Activated CD4-positive, alpha-beta T cell treated with anti-CD3 and anti-CD28 coated beads, Interleukin-2, amount 50 U/mL, for 16 hours (primary cell): ENCODE results near the gene IL23A.
"Not testable (repeated sequence)": the region's sequence is repeated elsewhere in the genome, so short reads cannot be mapped to it uniquely, and the experiment has no call there.

Experiments used
- DNase-seq: peaks from one replicate; pipeline ENCODE4 v3.0.0-alpha.2; 2020

IL23A gene

GRCh38 chr12:56338308-56339157, at the start of gene IL23A:
Gene IL23A (plus strand): TSS chr12:56338884. CDS start chr12:56339045, 161 bp downstream.
- peak; percentile 88 for DNase-seq

- DNase-seq: no peak
Measured at GRCh38 chr12:56293795-56294194, 44.9 kb upstream of the IL23A start.

GRCh38 chr12:56296295-56296694, 42.4 kb upstream of the IL23A start:
- no peak for DNase-seq

DNA sequence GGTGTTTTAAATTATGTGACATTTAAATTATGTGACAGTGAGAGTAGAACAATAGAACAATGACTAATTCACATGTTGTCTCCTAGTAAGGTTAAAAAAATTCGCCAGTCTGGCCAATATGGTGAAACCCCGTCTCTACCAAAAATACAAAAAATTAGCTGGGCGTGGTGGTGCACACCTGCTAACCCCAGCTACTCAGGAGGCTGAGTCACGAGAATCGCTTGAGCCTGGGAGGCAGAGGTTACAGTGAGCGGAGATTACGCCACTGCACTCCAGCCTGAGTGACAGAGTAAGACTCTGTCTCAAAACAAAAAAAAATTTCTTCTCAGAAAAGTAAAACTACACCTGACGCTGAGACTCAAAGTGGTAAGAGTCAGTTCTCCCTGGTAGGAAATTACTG, 41.3 kb upstream of the IL23A start:
- no peak for DNase-seq

DNA sequence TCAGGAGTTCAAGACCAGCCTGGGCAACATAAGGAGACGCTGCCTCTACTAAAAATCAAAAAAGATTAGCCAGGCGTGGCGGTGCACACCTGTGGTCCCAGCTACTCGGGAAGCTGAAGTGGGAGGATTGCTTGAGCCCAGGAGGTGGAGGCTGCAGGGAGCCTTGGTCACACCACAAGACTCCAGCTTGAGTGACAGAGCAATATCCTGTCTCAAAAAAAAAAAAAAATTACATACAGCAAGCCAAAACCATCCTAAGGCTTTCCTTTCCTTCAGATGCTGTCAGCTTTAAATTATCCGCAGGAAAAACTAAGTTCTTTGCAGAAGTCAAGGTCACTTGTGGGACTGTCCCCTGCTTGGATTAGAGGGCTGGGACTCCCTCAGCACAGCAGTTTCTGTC, 39.9 kb upstream of the IL23A start:
- DNase-seq: no peak

DNA sequence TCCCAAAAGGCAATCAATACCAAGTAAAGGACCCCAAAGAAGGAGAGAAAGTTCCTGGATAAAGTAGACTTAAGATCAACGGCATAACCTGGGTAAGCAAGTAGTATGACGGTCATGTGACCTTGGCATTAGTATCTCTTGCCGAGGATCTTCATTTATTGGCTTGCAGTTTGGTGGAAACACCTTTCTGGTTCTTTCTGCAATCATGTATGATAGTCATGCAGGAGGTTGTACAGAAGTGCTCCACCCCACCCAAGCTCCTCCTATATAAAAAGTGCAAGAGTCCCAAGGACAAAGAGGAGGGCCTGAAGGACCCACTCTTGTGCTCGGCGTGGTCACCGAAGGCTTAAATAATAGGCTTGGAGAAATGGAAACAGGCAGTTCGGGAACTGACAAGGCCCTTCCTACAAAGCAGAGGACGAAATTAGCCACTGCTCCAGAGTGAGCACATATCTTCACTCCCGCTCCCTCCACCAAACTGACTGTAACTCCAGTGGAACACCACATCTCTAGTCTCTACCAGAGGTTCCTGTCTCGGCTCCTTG, 39.3 kb upstream of the IL23A start:
- peak; percentile 54 for DNase-seq

GRCh38 chr12:56299853-56300643, 38.6 kb upstream of the IL23A start, which contains the start of gene CS:
Gene CS (minus strand): TSS chr12:56300330. CDS start chr12:56300201, 129 bp downstream.
- peak; percentile 99 for DNase-seq

GRCh38 chr12:56300644-56301464, 37.8 kb upstream of the IL23A start:
- no peak for DNase-seq

DNA sequence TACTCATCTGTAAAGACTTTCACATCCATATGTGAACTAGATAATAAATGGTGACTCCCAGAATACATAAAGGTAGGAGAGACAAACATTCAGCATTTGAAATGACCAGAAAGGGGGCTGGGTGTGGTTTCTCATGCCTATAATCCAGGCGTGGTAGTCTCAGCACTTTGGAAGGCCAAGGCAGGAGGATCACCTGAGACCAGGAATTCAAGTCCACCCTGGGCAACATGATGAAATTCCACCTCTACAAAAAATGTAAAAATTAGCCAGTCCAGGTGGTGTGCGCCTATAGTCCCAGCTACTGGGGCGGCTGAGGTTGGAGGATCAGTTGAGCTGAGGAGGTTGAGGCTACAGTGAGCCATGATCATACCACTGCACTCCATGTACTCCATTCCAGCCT, 34.4 kb upstream of the IL23A start:
- no peak for DNase-seq

DNA sequence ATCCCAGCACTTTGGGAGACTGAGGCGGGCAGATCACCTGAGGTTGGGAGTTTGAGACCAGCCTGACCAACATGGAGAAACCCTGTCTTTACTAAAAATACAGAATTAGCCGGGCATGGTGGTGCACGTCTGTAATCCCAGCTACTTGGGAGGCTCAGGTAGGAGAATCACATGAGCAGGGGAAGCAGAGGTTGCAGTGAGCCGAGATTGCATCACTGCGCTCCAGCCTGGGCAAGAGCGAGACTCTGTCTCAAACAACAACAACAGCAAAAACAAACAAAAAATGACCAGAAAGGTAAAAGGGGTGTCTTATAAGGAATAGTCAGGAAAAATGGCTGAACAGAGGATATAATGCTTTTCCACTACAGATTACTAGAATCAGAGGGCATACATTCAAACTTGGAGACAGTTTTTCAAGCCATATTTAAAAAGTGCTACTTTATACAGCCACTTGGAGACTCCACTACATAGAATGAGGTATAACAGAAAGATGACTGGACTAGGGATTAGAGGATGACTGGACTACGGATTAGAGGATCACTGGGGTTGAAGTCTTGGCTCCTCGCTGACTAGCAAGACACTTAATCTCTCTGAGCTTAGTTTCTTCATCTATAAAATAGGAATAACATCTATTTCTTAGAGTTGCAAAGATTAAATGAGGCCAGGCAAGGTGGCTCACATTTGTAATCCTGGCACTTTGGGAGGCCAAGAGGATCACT, 33.7 kb upstream of the IL23A start:
- no peak for DNase-seq

GRCh38 chr12:56307221-56307965, 31.3 kb upstream of the IL23A start:
- no peak for DNase-seq

- DNase-seq: no peak
Measured at GRCh38 chr12:56308714-56309113, 30.0 kb upstream of the IL23A start.

- DNase-seq: no peak
Measured at GRCh38 chr12:56311003-56311402, 27.7 kb upstream of the IL23A start.

DNA sequence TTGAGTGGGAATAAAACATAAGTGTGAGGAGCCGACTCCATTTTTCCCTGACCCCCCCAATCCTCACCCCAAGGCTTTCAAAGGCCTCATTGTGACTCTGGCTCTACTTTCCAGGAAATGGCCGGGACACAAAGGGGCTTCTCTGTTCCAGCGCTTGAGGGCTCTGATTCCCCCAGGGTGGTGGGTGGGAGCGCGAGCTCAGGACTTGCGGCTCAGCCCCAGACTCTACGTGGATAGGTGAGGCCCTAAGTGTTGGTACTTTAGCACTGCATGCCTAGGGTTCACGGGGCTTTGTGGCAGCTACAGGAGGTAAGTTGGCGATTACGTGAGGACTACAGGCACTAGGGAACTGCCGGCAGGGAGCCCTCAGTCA, 23.4 kb upstream of the IL23A start:
- no peak for DNase-seq

- DNase-seq: peak; percentile 98
Measured at GRCh38 chr12:56315622-56316473, 22.8 kb upstream of the IL23A start, which contains the start of gene CNPY2. Gene CNPY2 (minus strand): TSS chr12:56315988. CDS start chr12:56315217, 771 bp downstream.

DNA sequence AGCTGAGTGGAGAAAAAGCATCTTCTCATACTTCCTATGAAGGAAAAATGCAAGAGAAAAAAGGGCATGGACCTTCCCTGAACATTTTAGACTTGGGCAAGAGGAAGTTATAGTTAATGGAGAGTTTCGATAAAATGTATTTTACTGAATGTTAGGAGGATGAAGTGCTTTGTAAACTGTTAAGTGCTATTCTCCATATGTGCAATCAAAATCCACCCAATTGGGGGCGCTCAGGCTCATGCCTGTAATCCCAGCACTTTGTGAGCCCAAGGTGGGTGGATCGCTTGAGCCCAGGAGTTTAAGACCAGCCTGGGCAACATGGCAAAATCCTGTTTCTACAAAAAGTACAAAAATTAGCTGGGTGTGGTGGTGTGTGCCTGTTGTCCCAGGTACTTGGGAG, 21.0 kb upstream of the IL23A start:
- no peak for DNase-seq

- DNase-seq: no peak
Measured at GRCh38 chr12:56321027-56321426, 17.7 kb upstream of the IL23A start.

DNA sequence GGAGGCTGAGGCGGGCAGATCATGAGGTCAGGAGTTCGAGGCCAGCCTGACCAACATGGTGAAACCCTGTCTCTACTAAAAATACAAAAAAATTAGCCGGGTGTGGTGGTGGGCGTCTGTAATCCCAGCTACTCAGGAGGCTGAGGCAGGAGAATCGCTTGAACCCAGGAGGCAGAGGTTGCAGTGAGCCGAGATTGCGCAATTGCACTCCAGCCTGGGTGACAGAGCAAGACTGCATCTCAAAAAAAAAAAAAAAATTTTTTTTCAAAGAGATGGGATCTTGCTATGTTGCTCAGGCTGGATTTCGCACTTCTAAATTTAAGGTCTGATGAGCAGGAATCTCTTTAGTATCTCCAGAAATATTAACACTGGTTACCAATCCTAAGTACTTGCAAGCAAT, 17.1 kb upstream of the IL23A start:
- not testable (repeated sequence) for DNase-seq

GRCh38 chr12:56324206-56324605, 14.5 kb upstream of the IL23A start:
- no peak for DNase-seq

- no peak for DNase-seq
Measured at GRCh38 chr12:56326126-56326525, 12.6 kb upstream of the IL23A start.
